ENCODE results near the gene QSER1.
"Not testable (repeated sequence)": the region's sequence is repeated elsewhere in the genome, so short reads cannot be mapped to it uniquely, and the experiment has no call there.

QSER1 gene

GRCh38 chr11:32935462-32936029, 42.9 kb downstream of the QSER1 start:
- DNase-seq (ENCODE audit: low spot score): no peak

DNA sequence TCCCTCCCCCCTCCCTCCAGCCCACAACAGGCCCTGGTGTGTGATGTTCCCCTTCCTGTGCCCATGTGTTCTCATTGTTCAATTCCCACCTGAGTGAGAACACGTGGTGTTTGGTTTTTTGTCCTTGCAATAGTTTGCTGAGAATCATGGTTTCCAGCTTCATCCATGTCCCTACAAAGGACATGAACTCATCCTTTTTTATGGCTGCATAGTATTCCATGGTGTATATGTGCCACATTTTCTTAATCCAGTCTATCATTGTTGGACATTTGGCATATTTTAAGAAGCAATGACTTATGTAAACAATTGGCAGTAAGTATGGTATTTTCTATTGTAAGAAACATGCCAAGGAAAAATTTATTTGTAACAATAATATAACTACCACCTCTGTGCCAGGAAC, 43.6 kb downstream of the QSER1 start:
- DNase-seq (ENCODE audit: low spot score): not testable (repeated sequence)

DNA sequence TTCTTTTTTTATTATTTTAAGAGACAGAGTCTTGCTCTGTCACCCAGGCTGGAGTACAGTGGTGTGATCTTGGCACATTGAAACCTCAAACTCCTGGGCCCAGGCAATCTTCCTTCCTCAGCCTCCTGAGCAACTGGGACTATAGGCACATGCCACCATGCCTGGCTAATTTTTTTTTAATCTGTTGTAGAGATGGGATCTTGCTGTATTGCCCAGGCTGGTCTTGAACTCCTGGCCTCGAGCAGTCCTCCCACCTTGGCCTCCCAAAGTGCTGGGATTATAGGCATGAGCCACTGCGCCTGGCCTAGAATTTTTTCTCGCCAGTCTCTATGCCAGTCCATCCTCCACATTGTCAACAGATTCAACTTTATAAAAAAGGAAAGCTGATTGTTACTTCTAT, 44.7 kb downstream of the QSER1 start:
- not testable (repeated sequence) for DNase-seq (ENCODE audit: low spot score)

DNA sequence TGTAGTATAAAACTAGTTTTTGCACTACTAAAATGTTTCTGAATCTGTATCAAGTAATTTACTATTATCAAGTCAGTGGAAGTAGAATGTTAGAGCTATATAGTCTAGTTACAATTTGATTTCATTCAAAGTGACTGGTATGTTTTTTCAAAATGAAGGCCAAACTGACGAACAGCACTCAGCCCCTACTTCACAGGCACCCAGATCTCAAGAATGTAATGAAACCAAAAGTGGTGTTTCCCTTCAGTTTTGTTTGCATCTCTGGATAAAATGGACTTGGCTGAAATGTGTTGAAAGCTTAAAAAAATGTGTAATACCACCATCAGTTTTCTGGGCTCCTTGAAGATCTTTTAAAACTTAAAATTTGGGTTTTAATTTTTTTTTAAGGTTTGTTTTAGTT, 46.4 kb downstream of the QSER1 start:
- no peak for DNase-seq (ENCODE audit: low spot score)

DNA sequence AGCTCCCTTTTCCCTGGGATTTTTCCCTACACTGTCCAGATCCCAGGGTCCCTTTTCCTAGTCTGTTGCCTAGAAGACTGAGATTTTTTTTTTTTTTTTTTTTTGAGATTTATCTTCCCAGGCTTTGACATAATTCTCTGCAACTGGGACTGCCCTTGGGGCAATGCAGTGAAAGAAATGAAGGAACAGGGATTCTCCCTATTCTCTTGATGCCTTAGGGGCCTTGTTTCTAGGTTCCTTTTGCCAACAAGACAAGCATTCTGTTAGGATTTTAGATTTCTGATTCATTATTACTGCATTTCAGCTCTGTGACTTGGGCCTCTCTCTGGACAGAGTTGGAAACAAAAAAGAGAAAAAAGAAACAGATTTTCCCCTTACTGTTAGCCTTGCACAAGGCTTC, 47.3 kb downstream of the QSER1 start:
- no peak for DNase-seq (ENCODE audit: low spot score)

- no peak for DNase-seq (ENCODE audit: low spot score)
Observed at GRCh38 chr11:32940865-32941264, 48.3 kb downstream of the QSER1 start.

DNA sequence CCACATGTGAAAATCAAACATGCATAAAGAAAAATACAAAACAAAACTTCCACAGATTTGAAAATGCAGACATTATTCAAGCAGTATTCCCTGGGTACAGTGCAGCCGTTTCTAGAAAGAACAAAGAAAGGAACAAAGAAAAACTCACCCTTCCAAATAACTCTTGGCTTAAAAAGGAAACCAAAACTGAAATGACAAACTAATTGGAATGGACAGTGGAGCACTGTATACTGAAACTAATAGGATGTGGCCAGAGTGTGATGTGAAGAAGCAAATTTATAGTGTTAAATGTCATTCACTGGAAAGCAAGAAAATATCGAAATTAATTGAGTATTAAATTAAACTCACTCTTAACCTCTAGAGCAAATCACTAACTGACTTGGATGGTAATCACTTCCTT, 55.4 kb downstream of the QSER1 start:
- no peak for DNase-seq (ENCODE audit: low spot score)

- DNase-seq (ENCODE audit: low spot score): no peak
Observed at GRCh38 chr11:32949739-32950138, 57.1 kb downstream of the QSER1 start.

- no peak for DNase-seq (ENCODE audit: low spot score)
Observed at GRCh38 chr11:32952421-32952820, 59.8 kb downstream of the QSER1 start.

DNA sequence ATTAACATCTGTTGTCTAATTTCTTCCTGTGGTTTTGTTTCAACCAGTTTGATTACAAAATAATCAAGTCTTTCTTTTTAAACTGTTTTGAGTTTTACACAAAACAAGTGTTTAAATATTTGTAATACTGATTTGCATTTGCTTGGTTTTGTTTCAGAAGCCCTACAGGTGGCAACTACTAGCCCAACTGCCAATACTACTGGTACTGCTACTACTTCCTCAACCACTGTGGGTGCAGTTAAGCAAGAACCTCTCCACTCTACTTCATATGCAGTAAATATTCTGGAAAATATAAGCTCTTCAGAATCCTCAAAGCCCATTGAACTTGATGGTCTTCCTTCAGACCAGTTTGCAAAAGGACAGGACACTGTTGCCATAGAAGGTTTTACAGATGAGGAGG, 61.1 kb downstream of the QSER1 start:
- no peak for DNase-seq (ENCODE audit: low spot score)

GRCh38 chr11:32960553-32961164, 68.0 kb downstream of the QSER1 start:
- peak; percentile 82 for DNase-seq (ENCODE audit: low spot score)

- no peak for DNase-seq (ENCODE audit: low spot score)
Observed at GRCh38 chr11:32962016-32962415, 69.4 kb downstream of the QSER1 start.

DNA sequence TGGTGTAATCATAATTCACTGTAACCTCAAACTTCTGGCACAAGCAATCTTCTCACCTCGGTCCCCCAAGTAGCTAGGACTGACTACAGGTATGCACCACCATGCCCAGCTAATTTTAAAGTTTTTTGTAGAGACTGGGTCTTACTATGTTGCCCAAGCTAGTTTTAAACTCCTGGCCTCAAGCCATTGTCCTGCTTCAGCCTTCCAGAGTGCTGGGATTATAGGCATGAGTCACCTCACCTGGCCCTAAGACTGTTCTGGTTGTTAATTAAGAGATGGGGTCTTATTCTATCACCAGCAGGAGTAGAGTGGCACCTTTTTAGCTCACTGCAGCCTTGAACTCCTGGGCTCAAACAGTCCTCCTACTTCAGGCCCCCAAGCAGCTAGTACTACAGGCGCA, 71.1 kb downstream of the QSER1 start:
- no peak for DNase-seq (ENCODE audit: low spot score)

- DNase-seq (ENCODE audit: low spot score): no peak
Observed at GRCh38 chr11:32968541-32968940, 75.9 kb downstream of the QSER1 start.

DNA sequence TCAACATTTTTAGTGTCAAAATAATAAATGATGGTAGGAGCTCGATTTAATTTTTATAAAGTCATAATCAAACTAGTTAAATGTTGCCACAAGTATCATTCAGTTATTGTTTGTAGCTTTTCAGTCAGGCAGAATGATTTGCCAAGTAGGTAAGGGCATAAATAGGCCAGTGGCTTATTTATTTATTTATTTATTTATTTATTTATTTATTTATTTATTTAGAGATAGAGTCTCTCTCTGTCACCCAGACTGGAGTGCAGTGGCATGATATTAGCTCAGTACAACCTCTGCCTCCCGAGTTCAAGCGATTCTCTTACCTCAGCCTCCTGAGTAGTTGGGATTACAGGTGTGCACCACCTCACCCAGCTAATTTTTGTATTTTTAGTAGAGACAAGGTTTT, 79.6 kb downstream of the QSER1 start:
- not testable (repeated sequence) for DNase-seq (ENCODE audit: low spot score)

DNA sequence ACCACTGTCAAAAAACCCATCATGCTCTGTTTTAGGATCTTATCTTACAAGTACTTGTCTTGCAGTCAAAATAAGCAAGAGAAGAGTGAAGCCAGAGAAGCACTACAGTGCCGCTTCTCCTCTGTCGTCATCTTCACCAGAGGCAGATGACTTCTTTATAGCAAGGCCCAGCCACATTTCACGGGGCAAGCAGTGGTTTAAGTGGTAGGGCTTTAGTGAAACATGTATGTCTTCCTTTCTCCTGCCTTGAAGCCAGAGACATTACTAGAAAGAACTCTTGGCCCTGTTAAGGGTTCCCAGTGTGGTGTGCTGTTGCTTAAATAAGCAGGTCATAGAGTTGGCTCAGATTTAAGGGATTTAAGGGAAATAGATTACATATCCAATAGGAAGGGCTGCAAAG, 80.2 kb downstream of the QSER1 start:
- no peak for DNase-seq (ENCODE audit: low spot score)

DNA sequence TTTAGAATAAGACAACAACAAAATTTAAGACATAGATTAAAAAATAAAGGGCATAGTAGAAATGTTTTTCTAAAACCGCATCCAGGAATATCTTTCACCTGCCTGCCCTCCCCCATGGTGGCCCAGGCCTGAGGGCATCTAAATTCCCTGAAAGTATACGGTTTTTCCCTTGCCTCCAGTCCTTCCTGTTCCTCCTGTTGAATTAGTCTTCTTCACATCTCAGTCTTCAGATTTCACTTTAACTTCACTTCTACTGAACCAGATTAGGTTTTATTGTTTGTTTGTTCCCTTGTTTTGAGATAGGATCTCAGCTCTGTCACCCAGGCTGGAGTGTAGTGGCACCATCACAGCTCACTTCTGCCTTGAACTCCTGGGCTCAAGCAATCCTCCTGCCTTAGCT, 90.0 kb downstream of the QSER1 start:
- no peak for DNase-seq (ENCODE audit: low spot score)

- no peak for DNase-seq (ENCODE audit: low spot score)
Observed at GRCh38 chr11:32983506-32983905, 90.9 kb downstream of the QSER1 start.

DNA sequence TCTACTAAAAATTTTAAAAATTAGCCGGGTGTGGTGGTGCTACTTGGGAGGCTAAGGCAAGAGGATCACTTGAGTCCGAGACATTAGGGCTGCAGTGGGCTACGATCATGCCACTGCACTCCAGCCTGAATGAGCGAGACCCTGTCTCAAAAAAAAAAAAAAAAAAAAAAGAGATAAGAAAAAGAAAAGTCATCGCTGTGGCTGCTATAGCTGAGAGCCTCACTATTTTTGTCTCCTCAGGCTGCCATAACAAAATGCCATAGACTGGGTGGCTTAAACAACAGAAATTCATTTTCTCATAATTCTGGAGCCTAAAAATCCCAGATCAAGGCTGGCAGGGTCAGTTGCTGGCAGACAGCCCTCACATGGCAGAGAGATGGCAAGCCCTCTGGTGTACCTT, 93.0 kb downstream of the QSER1 start:
- no peak for DNase-seq (ENCODE audit: low spot score)

- no peak for DNase-seq (ENCODE audit: low spot score)
Observed at GRCh38 chr11:32987851-32988250, 95.2 kb downstream of the QSER1 start.

DNA sequence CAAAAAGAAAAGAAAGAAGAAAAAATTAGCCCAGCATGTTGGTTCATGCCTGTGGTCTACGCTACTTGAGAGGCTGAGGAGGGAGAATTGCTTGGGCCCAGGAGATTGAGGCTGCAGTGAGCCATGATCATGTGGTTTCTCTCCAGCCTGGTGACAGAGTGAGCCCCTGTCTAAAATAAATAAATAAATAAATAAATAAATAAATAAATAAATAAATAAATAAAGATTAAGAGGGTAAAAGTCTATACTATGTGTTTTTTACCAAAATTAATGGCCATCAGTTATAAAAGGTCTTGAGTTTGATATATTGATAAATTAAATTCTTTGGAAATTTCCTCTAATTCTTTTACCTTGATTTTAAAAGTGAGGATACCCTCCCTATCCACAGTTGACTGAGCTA, 97.9 kb downstream of the QSER1 start:
- no peak for DNase-seq (ENCODE audit: low spot score)

DNA sequence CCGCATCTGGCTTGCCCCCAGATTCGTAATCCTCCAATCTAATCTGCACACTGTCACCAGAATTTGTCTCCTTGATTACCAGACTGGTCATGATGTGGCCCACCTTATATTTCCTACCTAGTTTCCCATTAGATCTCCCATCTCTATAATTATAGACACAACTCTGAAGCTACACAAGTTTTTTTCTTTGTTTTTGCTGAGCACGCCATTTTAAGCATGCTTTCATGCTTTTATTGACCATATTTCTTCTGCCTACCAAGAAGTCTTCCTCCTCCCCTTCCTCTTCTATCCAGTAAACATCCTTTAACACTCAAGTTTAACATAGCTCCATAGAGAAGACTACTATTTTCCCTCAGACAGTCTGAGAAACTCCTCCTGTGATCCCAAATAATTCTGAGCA, 98.8 kb downstream of the QSER1 start:
- DNase-seq (ENCODE audit: low spot score): no peak

GRCh38 chr11:32991898-32992297, 99.3 kb downstream of the QSER1 start:
- no peak for DNase-seq (ENCODE audit: low spot score)

DNA sequence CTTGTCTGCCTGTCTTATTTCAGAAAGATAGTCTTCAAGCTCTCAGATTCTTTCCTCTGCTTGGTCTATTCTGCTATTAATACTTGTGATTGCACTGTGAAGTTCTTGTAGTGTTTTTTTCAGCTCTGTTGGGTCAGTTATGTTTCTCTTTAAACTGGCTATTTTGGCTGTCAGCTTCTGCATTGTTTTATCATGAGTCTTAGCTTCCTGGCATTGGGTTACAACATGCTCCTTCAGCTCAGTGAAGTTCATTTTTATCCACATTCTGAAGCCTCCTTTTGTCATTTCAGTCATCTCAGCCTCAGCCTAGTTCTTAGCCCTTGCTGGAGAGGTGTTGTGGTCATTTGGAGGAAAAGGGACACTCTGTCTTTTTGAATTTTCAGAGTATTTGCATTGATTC, 107.6 kb downstream of the QSER1 start:
- no peak for DNase-seq (ENCODE audit: low spot score)

Data from pons (tissue), 1 donor.